ENCODE results near the gene N4BP2L2.

DNA sequence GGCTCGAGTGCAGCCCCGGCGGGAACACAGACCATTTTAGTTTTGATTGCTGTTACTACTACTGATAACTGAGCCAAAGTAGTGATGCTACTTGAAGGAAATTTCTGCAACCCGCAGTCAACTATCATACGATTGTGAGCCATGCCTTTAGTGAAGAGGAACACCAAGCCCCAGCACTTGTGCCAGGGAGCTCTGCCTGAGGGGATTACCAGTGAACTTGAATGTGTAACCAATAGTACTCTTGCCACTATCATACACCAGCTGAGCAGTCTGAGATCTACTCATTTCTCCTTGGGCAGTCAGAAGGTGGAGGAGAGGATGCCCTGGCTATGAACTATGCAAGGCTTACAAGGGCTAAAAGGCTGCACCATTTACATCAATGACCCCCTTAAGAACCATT, 61.7 kb downstream of the N4BP2L2 start:
- no peak for TF ChIP-seq ZNF274 (IDR thresholded peaks at IDR 0.05; ENCODE audit: low read depth, low read length)
- TF ChIP-seq YY1 (IDR thresholded peaks at IDR 0.05; ENCODE audit: insufficient read depth, insufficient read length): no peak
- TF ChIP-seq SUZ12 (IDR thresholded peaks at IDR 0.05; ENCODE audit: extremely low read depth, insufficient read depth, insufficient read length): no peak
